Hepatocyte (in vitro differentiated cells): ENCODE measurements around the gene KCNK3. TPM values are rescaled to one million over a fixed set of nuclear protein-coding genes. Genes with fewer than 3 reads are reported as not detected.
"Not testable (repeated sequence)": the region's sequence is repeated elsewhere in the genome, so short reads cannot be mapped to it uniquely, and the experiment has no call there.

Experiments
- DNase-seq: peaks from one replicate; pipeline ENCODE4 v3.0.0-alpha.2; 2016; ENCODE audit warnings: low spot score
- H2AFZ ChIP-seq: fragments of 200-600 bp; sonication (generic); 2 replicates; pipeline ENCODE4 v1.6.0; 2016; ENCODE audit warnings: antibody characterized with exemption, mild to moderate bottlenecking
- H3K27ac ChIP-seq: fragments of 200-600 bp; sonication (generic); 2 replicates; pipeline ENCODE4 v1.5.1; 2016; ENCODE audit warnings: mild to moderate bottlenecking
- H3K27me3 ChIP-seq: fragments of 200-600 bp; sonication (generic); 2 replicates; pipeline ENCODE4 v1.6.1; 2016
- H3K36me3 ChIP-seq: fragments of 200-600 bp; sonication (generic); replicated peaks from 2 replicates; pipeline ENCODE4 v1.5.1; 2016; ENCODE audit warnings: low read depth; ENCODE audit not compliant: insufficient read depth
- H3K4me1 ChIP-seq: fragments of 200-600 bp; sonication (generic); 2 replicates; pipeline ENCODE4 v1.5.1; 2016; ENCODE audit warnings: mild to moderate bottlenecking, moderate library complexity; ENCODE audit not compliant: insufficient read depth
- H3K4me2 ChIP-seq: fragments of 200-600 bp; sonication (generic); 2 replicates; pipeline ENCODE4 v1.6.0; 2016
- H3K4me3 ChIP-seq: fragments of 200-600 bp; sonication (generic); 2 replicates; pipeline ENCODE4 v1.5.1; 2016; ENCODE audit warnings: mild to moderate bottlenecking
- H3K79me2 ChIP-seq: fragments of 200-600 bp; sonication (generic); 2 replicates; pipeline ENCODE4 v1.6.0; 2017; ENCODE audit warnings: mild to moderate bottlenecking
- H3K9me2 ChIP-seq: fragments of 200-600 bp; sonication (generic); replicated peaks from 2 replicates; pipeline ENCODE4 v1.6.0; 2017; ENCODE audit warnings: mild to moderate bottlenecking; ENCODE audit not compliant: insufficient read depth
- H3K9me3 ChIP-seq: fragments of 200-600 bp; sonication (generic); 2 replicates; pipeline ENCODE4 v1.5.1; 2016; ENCODE audit warnings: low read depth, mild to moderate bottlenecking
- H4K20me1 ChIP-seq: fragments of 200-600 bp; sonication (generic); 2 replicates; pipeline ENCODE4 v1.6.0; 2016; ENCODE audit warnings: mild to moderate bottlenecking; ENCODE audit not compliant: insufficient read depth, poor library complexity, severe bottlenecking
- EZH2 ChIP-seq: fragments of 200-600 bp; sonication (generic); IDR thresholded peaks from 2 replicates; pipeline ENCODE4 v1.6.1; 2016; ENCODE audit warnings: antibody characterized with exemption, mild to moderate bottlenecking, borderline replicate concordance
- EZH2phosphoT487 ChIP-seq: fragments of 200-600 bp; sonication (generic); IDR thresholded peaks from one replicate; pipeline ENCODE4 v1.6.1; 2018; ENCODE audit warnings: antibody characterized with exemption, mild to moderate bottlenecking, low read depth, moderate library complexity; ENCODE audit not compliant: unreplicated experiment, severe bottlenecking
- WGBS: methylation state at CpG from one replicate; pipeline ENCODE4 v1.1.6; 2016; ENCODE audit warnings: low lambda C conversion rate; ENCODE audit errors: missing lambda C conversion rate; 5-methylcytosine and 5-hydroxymethylcytosine counted together
- polyA plus RNA-seq: library from polyadenylated mRNA; unstranded; fragments of >200 nt; fragmentation: Nextera tagmentation; extraction: Ambion mirVana; gene quantifications from 2 replicates; pipeline ENCODE4 v1.2.1, GENCODE V29; 2016
- total RNA-seq: library from RNA; depleted of rRNA; stranded (reverse); fragments of >200 nt; gene quantifications from 2 replicates; pipeline ENCODE4 v1.2.3, GENCODE V29; 2014
- TF ChIP-seq, protein P1 (sequence below): fragments of 200-600 bp; sonication (generic); IDR thresholded peaks from 2 replicates; pipeline ENCODE4 v1.5.1; 2016; ENCODE audit warnings: antibody characterized with exemption, mild to moderate bottlenecking; ENCODE audit not compliant: poor library complexity

The KCNK3 gene
- total and polyA plus RNA-seq, 2 experiments from 2014 or later: 8.2 to 9.4 TPM

DNA sequence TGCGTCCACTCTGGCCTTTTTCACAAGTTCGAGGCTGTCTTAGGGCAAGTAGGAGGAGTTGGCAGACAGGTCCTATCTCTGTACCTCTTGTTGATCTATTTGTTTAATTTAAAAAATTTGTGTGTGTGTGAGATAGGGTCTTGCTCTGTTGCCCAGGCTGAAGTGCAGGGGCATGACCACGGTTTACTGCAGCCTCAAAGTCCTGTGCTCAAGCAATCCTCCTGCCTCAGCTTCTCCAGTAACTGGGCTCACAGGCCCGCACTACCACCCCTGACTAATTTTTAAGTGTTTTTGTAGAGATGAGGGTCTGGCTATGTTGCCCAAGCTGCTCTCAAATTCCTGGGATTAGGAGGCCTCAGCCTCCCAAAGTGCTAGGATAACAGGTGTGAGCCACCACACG lies 67.3 kb downstream of the KCNK3 start:
- H3K79me2 ChIP-seq: peaks cover 12% of the 10 kb centered on the region
- no peak overlapping the region for H2AFZ ChIP-seq
- H3K9me2 ChIP-seq: no peaks in the 10 kb centered on the region
- peaks cover 11% of the 10 kb centered on the region for H3K4me1 ChIP-seq
- no peak overlapping the region for H3K4me2 ChIP-seq
- H3K36me3 ChIP-seq: no peaks in the 10 kb centered on the region
- TF ChIP-seq EZH2phosphoT487 (no peak), EZH2 (no peak)
- TF ChIP-seq, protein P1, sequence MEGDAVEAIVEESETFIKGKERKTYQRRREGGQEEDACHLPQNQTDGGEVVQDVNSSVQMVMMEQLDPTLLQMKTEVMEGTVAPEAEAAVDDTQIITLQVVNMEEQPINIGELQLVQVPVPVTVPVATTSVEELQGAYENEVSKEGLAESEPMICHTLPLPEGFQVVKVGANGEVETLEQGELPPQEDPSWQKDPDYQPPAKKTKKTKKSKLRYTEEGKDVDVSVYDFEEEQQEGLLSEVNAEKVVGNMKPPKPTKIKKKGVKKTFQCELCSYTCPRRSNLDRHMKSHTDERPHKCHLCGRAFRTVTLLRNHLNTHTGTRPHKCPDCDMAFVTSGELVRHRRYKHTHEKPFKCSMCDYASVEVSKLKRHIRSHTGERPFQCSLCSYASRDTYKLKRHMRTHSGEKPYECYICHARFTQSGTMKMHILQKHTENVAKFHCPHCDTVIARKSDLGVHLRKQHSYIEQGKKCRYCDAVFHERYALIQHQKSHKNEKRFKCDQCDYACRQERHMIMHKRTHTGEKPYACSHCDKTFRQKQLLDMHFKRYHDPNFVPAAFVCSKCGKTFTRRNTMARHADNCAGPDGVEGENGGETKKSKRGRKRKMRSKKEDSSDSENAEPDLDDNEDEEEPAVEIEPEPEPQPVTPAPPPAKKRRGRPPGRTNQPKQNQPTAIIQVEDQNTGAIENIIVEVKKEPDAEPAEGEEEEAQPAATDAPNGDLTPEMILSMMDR: no peak
- no peaks in the 10 kb centered on the region for H3K27me3 ChIP-seq
- no peak overlapping the region for H3K27ac ChIP-seq
- no peak overlapping the region for H3K4me3 ChIP-seq
- 93% methylated on average over 5 of the region's 5 CpGs for WGBS
- DNase-seq: no peak
- H3K9me3 ChIP-seq: no peaks in the 10 kb centered on the region
- H4K20me1 ChIP-seq: no peaks in the 10 kb centered on the region

DNA sequence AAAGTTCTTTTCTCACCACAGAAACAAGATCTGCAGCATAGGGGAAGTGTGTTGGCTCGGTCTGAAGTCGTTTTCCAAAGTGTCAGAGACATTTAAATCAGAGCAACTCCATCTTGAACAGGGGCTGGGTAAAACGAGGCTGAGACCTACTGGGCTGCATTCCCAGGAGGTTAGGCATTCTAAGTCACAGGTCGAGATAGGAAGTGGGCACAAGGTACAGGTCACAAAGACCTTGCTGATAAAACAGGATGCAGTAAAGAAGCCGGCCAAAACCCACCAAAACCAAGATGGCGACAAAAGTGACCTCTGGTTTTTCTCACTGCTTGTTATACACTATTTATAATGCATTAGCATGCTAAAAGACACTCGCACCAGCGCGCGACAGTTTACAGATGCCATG lies 68.5 kb downstream of the KCNK3 start:
- H3K4me2 ChIP-seq, H3K27ac ChIP-seq, H3K27me3 ChIP-seq, DNase-seq, H3K9me3 ChIP-seq, H2AFZ ChIP-seq, H3K4me3 ChIP-seq, H3K9me2 ChIP-seq, H3K36me3 ChIP-seq, H4K20me1 ChIP-seq: not testable (repeated sequence)
- 81% methylated on average over 10 of the region's 10 CpGs for WGBS
- H3K79me2 ChIP-seq: peaks cover 24% of the 10 kb centered on the region
- peaks cover 23% of the 10 kb centered on the region for H3K4me1 ChIP-seq

DNA sequence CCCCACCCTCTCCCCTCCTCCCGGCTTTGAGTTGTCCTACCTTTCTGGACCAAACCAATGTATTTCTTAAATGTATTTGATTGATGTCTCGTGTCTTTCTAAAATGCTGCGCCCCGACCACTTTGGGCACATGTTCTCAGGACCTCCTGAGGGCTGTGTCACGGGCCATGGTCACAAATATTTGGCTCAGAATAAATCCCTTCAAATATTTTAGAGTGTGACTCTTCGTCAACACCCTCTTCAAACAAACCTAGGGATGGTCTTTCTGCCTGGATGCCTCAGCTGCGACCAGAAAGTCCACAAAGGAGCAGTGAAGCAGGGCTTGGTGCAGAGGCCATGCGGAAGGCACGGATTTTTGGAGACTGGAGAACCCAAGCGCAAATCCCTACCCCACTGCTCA lies 70.5 kb downstream of the KCNK3 start:
- Histone ChIP-seq H3K4me3 (no peak overlapping the region), H3K27ac (no peak overlapping the region), H3K79me2 (peaks cover 43% of the 10 kb centered on the region), H3K9me3 (no peaks in the 10 kb centered on the region), H4K20me1 (no peaks in the 10 kb centered on the region), H2AFZ (no peak overlapping the region), H3K4me1 (peaks cover 35% of the 10 kb centered on the region), H3K36me3 (no peaks in the 10 kb centered on the region), H3K4me2 (no peak overlapping the region), H3K27me3 (no peaks in the 10 kb centered on the region), H3K9me2 (no peaks in the 10 kb centered on the region)
- 93% methylated on average over 10 of the region's 10 CpGs for WGBS
- DNase-seq: no peak
- TF ChIP-seq, protein P1: no peak
- TF ChIP-seq EZH2 (no peak), EZH2phosphoT487 (no peak)

DNA sequence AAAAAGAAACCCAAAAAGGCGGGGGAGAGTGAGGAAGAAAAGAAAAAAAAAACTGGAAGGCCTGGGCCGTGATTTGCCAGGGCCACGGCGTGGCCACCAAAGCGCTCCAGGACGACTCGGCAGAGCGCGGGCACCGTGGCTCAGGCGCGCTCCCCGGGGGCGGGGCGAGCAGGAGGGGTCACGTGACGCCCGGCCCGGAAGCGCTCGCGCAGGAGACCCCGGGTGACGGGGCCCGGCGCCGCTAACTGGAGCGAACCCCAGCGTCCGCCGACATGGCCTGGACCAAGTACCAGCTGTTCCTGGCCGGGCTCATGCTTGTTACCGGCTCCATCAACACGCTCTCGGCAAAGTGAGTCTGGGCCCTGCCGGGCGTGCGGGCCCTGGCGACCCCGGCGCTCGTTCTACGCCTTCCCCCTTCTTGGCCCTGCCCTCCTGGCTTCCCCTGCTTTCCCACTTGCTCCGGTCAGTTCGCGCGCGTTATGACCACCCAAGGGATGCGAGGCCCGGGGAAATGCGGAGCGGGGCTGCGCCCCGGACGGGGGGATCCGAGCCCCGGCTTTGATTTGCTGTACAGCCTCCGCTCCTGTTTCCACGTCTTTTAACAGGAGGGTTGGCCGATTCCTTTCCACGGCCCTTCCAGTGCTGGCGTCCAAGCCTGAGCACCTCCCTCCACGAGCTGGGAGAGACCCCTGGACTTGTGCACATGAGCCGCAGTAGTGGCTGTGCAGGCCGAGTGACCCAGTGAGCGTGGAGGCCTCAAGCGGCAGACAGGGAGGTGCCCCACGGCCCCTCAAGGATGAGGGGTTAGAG lies 71.8 kb downstream of the KCNK3 start, which contains the start of gene SLC35F6:
Gene SLC35F6 (plus strand): TSS at position 207 of the 810 bp plus-strand sequence. CDS start 66 bp downstream, at position 273.
- Histone ChIP-seq H4K20me1 (peaks cover 4% of the 10 kb centered on the region), H3K27me3 (no peaks in the 10 kb centered on the region), H2AFZ (peak within 1 kb of the TSS; percentile 92), H3K4me1 (peaks cover 29% of the 10 kb centered on the region), H3K27ac (peak within 1 kb of the TSS; percentile 92), H3K36me3 (no peaks in the 10 kb centered on the region), H3K9me3 (no peaks in the 10 kb centered on the region), H3K9me2 (no peaks in the 10 kb centered on the region), H3K4me2 (peak within 1 kb of the TSS; percentile 81), H3K4me3 (peak within 1 kb of the TSS; percentile 91), H3K79me2 (peaks cover 54% of the 10 kb centered on the region)
- WGBS: 2% methylated on average over 59 of the region's 68 CpGs
- TF ChIP-seq, protein P1: no peak
- TF ChIP-seq EZH2phosphoT487: no peak
- no peak for TF ChIP-seq EZH2
- peak; percentile 93 for DNase-seq
